ENCODE measurements around the gene HIKESHI. TPM values are rescaled to one million over a fixed set of nuclear protein-coding genes. Genes with fewer than 3 reads are reported as not detected.

HIKESHI gene
- total RNA-seq, 2 donors from 2014 or later, result 67.5 to 76.3 TPM

DNA sequence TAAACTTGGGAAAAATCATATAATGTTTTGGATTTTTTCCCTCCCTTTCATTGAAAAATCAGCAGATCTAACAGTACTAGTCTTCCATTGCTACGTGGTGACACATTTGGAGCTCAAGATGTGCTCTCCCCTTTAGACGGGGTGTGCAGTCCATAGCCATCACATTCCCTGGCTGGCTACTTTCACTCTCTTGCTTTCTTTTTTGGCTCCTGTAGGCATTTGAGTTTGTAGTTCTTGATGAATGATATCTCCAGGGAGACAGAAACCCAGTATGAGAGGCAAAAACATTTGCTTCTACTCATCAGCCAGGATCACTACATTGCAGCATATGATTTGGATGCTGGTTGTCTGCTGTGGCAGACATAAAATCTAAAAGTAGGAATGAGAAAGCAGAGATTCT is 84.7 kb downstream of the HIKESHI start:
- peaks cover 15% of the 10 kb centered on the region for H3K4me1 Mint-ChIP-seq
- Histone ChIP-seq H3K9ac (ENCODE audit: extremely low read depth, low read length, poor library complexity, severe bottlenecking) (no peak overlapping the region), H3K36me3 (ENCODE audit: control insufficient read depth, insufficient read depth, low read length) (no peaks in the 10 kb centered on the region), H3K9me3 (ENCODE audit: control insufficient read depth, low read length) (peaks cover under 1% of the 10 kb centered on the region), H3K4me1 (ENCODE audit: control insufficient read depth, insufficient read depth, low read length) (peaks cover 6% of the 10 kb centered on the region), H3K27ac (ENCODE audit: low read depth, low read length) (no peak overlapping the region), H3K4me3 (ENCODE audit: low read length) (no peak overlapping the region), H3K27me3 (ENCODE audit: control insufficient read depth, insufficient read depth, low read length, poor library complexity, severe bottlenecking) (no peaks in the 10 kb centered on the region)
- H3K4me3 Mint-ChIP-seq, result no peak overlapping the region
- TF ChIP-seq, protein P1, sequence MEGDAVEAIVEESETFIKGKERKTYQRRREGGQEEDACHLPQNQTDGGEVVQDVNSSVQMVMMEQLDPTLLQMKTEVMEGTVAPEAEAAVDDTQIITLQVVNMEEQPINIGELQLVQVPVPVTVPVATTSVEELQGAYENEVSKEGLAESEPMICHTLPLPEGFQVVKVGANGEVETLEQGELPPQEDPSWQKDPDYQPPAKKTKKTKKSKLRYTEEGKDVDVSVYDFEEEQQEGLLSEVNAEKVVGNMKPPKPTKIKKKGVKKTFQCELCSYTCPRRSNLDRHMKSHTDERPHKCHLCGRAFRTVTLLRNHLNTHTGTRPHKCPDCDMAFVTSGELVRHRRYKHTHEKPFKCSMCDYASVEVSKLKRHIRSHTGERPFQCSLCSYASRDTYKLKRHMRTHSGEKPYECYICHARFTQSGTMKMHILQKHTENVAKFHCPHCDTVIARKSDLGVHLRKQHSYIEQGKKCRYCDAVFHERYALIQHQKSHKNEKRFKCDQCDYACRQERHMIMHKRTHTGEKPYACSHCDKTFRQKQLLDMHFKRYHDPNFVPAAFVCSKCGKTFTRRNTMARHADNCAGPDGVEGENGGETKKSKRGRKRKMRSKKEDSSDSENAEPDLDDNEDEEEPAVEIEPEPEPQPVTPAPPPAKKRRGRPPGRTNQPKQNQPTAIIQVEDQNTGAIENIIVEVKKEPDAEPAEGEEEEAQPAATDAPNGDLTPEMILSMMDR (conservative IDR thresholded peaks at IDR 0.05), result no peak
- WGBS, 2 experiments (ENCODE audit: insufficient coverage in 1 of 2, insufficient read length in 1 of 2), result 92 to 100% methylated on average over 1 to 2 of the region's 2 CpGs
- DNase-seq, result no peak
- peaks cover 2% of the 10 kb centered on the region for H3K36me3 Mint-ChIP-seq (ENCODE audit: low read depth)
- no peaks in the 10 kb centered on the region for H3K27me3 Mint-ChIP-seq (ENCODE audit: insufficient read depth)
- H3K27ac Mint-ChIP-seq, result no peak overlapping the region
- no peaks in the 10 kb centered on the region for H3K9me3 Mint-ChIP-seq

DNA sequence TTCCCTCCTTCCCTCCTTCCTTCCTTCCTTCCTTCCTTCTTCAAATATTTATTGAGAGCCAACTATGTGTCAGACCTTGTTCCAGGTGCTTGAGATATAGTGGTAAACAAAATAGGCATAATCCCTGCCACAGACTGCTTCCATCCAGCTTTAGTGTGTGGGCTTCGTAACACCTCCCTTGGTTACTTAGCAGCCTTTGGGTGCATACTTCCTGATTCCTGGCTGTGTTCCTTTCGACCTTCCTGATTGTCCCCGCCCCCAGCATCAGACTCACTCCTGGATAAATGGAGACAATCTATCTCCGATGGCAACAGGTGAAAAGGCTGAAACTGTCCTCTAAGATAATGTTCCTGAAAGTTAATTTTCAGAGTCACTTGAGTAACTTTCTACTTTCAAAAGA is 86.2 kb downstream of the HIKESHI start:
- no peaks in the 10 kb centered on the region for H3K27me3 Mint-ChIP-seq (ENCODE audit: insufficient read depth)
- DNase-seq, result peak; percentile 50

DNA sequence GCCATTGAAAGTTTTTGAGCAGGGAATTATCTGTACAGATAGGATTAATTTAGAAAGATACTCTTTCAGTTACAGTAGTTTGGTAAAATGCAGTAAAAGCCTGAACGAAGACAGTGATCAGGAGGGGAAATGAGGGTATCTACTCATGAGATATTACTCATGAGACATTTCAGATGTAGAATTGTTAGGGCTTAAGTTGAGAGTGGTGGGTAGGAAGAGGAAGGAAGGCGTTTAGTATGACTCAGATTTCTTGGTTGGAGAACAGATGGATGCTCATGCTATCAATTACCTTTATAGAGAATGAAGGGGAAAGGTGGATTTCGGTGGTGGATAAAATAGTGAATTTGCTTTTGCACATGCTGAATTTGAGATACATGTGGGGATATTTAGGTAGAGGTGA is 88.4 kb downstream of the HIKESHI start:
- Histone ChIP-seq H3K9ac (ENCODE audit: extremely low read depth, low read length, poor library complexity, severe bottlenecking) (no peak overlapping the region), H3K4me1 (ENCODE audit: control insufficient read depth, insufficient read depth, low read length) (peaks cover 6% of the 10 kb centered on the region), H3K9me3 (ENCODE audit: control insufficient read depth, low read length) (peaks cover 4% of the 10 kb centered on the region), H3K27ac (ENCODE audit: low read depth, low read length) (no peak overlapping the region), H3K27me3 (ENCODE audit: control insufficient read depth, insufficient read depth, low read length, poor library complexity, severe bottlenecking) (peaks cover 12% of the 10 kb centered on the region), H3K36me3 (ENCODE audit: control insufficient read depth, insufficient read depth, low read length) (no peaks in the 10 kb centered on the region), H3K4me3 (ENCODE audit: low read length) (no peak overlapping the region)
- Mint-ChIP-seq H3K4me1 (peaks cover 25% of the 10 kb centered on the region), H3K27me3 (ENCODE audit: insufficient read depth) (no peaks in the 10 kb centered on the region), H3K36me3 (ENCODE audit: low read depth) (peaks cover 2% of the 10 kb centered on the region), H3K27ac (no peak overlapping the region), H3K9me3 (no peaks in the 10 kb centered on the region), H3K4me3 (no peak overlapping the region)
- WGBS, 2 experiments (ENCODE audit: insufficient coverage in 1 of 2, insufficient read length in 1 of 2), result 92 to 94% methylated on average over 3 of the region's 3 CpGs
- no peak for DNase-seq
- TF ChIP-seq, protein P1 (conservative IDR thresholded peaks at IDR 0.05), result no peak

More for the DNA sequence above, 86.2 kb downstream of the HIKESHI start:
- H3K27ac ChIP-seq (ENCODE audit: low read depth, low read length), result no peak overlapping the region
- H3K27me3 ChIP-seq (ENCODE audit: control insufficient read depth, insufficient read depth, low read length, poor library complexity, severe bottlenecking), result peaks cover 6% of the 10 kb centered on the region
- H3K4me1 Mint-ChIP-seq, result peaks cover 15% of the 10 kb centered on the region
- peaks cover 4% of the 10 kb centered on the region for H3K9me3 ChIP-seq (ENCODE audit: control insufficient read depth, low read length)
- WGBS, 2 experiments (ENCODE audit: insufficient coverage in 1 of 2, insufficient read length in 1 of 2), result 52 to 79% methylated on average over 3 to 4 of the region's 4 CpGs
- no peak overlapping the region for H3K27ac Mint-ChIP-seq
- H3K36me3 ChIP-seq (ENCODE audit: control insufficient read depth, insufficient read depth, low read length), result no peaks in the 10 kb centered on the region
- no peak overlapping the region for H3K4me3 ChIP-seq (ENCODE audit: low read length)
- peaks cover 6% of the 10 kb centered on the region for H3K4me1 ChIP-seq (ENCODE audit: control insufficient read depth, insufficient read depth, low read length)
- H3K4me3 Mint-ChIP-seq, result no peak overlapping the region
- no peaks in the 10 kb centered on the region for H3K9me3 Mint-ChIP-seq
- TF ChIP-seq, protein P1 (conservative IDR thresholded peaks at IDR 0.05), result no peak
- no peak overlapping the region for H3K9ac ChIP-seq (ENCODE audit: extremely low read depth, low read length, poor library complexity, severe bottlenecking)
- H3K36me3 Mint-ChIP-seq (ENCODE audit: low read depth), result peaks cover 2% of the 10 kb centered on the region

Data from endodermal cell (in vitro differentiated cells).